Activated T-helper 1 cell treated with anti-CD3 and anti-CD28 coated beads, Interleukin-12 subunit alpha, Interleukin-12 subunit beta, Interleukin-2, Interleukin-4 antibody, amounts not matched to agents 30 ng/mL and 10 ng/mL and 1 ng/mL, durations not matched to agents 14 hours and 24 hours and 36 hours (primary cell): ENCODE measurements around the gene CHD3. TPM values are rescaled to one million over a fixed set of nuclear protein-coding genes. Genes with fewer than 3 reads are reported as not detected.

Source experiments
- DNase-seq: peaks from one replicate; pipeline ENCODE4 v3.0.0; 2021; ENCODE audit warnings: low spot score
- H3K27ac Mint-ChIP-seq: one replicate; pipeline ENCODE4 v1.8.0; 2021; ENCODE audit warnings: mild to moderate bottlenecking, mixed read lengths
- H3K27me3 Mint-ChIP-seq: one replicate; pipeline ENCODE4 v1.8.0; 2022; ENCODE audit warnings: mild to moderate bottlenecking, moderate library complexity, mixed read lengths; ENCODE audit not compliant: insufficient read depth
- H3K36me3 Mint-ChIP-seq: one replicate; pipeline ENCODE4 v1.8.0; 2021; ENCODE audit warnings: low read depth, mixed read lengths
- H3K4me1 Mint-ChIP-seq: one replicate; pipeline ENCODE4 v1.8.0; 2021; ENCODE audit warnings: low read depth, mixed read lengths
- H3K4me3 Mint-ChIP-seq: one replicate; pipeline ENCODE4 v1.8.0; 2021; ENCODE audit warnings: mild to moderate bottlenecking, moderate library complexity, mixed read lengths
- H3K9me3 Mint-ChIP-seq: one replicate; pipeline ENCODE4 v1.8.0; 2021; ENCODE audit warnings: mixed read lengths
- intact Hi-C: fragments of 100-400 bp; cut with micrococcal nuclease; formaldehyde crosslinking; loops from one replicate; pipeline ENCODE4 v1.15.1; 2024
- total RNA-seq: library from RNA; stranded (reverse); gene quantifications from 2 replicates; pipeline ENCODE4 v1.2.3, GENCODE V29; 2022

Gene CHD3
- total RNA-seq, 1 donor from 2014 or later: 125 TPM

GRCh38 chr17:7844292-7845154 is 44.1 kb upstream of the CHD3 start:
- Mint-ChIP-seq H3K36me3 (peaks cover 21% of the 10 kb centered on the region), H3K4me1 (peaks cover 37% of the 10 kb centered on the region)

GRCh38 chr17:7845359-7846062 is 43.1 kb upstream of the CHD3 start:
- peaks cover 29% of the 10 kb centered on the region for H3K36me3 Mint-ChIP-seq
- H3K27me3 Mint-ChIP-seq: no peaks in the 10 kb centered on the region
- intact Hi-C loops: no loop called here
- DNase-seq: no peak
- peaks cover 35% of the 10 kb centered on the region for H3K4me1 Mint-ChIP-seq
- peak overlapping the region; percentile 89 for H3K4me3 Mint-ChIP-seq
- peak overlapping the region; percentile 59 for H3K27ac Mint-ChIP-seq
- H3K9me3 Mint-ChIP-seq: no peaks in the 10 kb centered on the region

More at GRCh38 chr17:7844292-7845154, 44.1 kb upstream of the CHD3 start:
- peak overlapping the region; percentile 96 for H3K27ac Mint-ChIP-seq
- intact Hi-C loops: loop anchor here (1.0 to 5.0 kb wide), 7 partner anchors 9 to 537 kb away; partner anchors contain the start of genes EIF5A, HES7, NAA38 and TMEM256
- no peaks in the 10 kb centered on the region for H3K27me3 Mint-ChIP-seq
- no peaks in the 10 kb centered on the region for H3K9me3 Mint-ChIP-seq
- DNase-seq: peak; percentile 87
- peak overlapping the region; percentile 89 for H3K4me3 Mint-ChIP-seq

GRCh38 chr17:7846063-7846735 is 42.4 kb upstream of the CHD3 start:
- Mint-ChIP-seq H3K27me3 (no peaks in the 10 kb centered on the region), H3K36me3 (peaks cover 33% of the 10 kb centered on the region), H3K27ac (no peak overlapping the region), H3K4me3 (peak overlapping the region; percentile 89), H3K4me1 (peaks cover 33% of the 10 kb centered on the region), H3K9me3 (no peaks in the 10 kb centered on the region)
- intact Hi-C loops: no loop called here
- no peak for DNase-seq

GRCh38 chr17:7846765-7847661 is 41.6 kb upstream of the CHD3 start:
- Mint-ChIP-seq H3K36me3 (peaks cover 41% of the 10 kb centered on the region), H3K27me3 (no peaks in the 10 kb centered on the region), H3K9me3 (no peaks in the 10 kb centered on the region), H3K27ac (no peak overlapping the region), H3K4me1 (peaks cover 31% of the 10 kb centered on the region), H3K4me3 (peak overlapping the region; percentile 89)
- DNase-seq: no peak
- intact Hi-C loops: no loop called here

GRCh38 chr17:7848131-7848579 is 40.4 kb upstream of the CHD3 start:
- no peak for DNase-seq
- peaks cover 22% of the 10 kb centered on the region for H3K4me1 Mint-ChIP-seq
- intact Hi-C loops: no loop called here
- H3K27ac Mint-ChIP-seq: no peak overlapping the region
- no peaks in the 10 kb centered on the region for H3K27me3 Mint-ChIP-seq
- H3K36me3 Mint-ChIP-seq: peaks cover 44% of the 10 kb centered on the region
- H3K4me3 Mint-ChIP-seq: peak overlapping the region; percentile 47
- no peaks in the 10 kb centered on the region for H3K9me3 Mint-ChIP-seq

GRCh38 chr17:7848739-7849129 is 39.9 kb upstream of the CHD3 start:
- Mint-ChIP-seq H3K36me3 (peaks cover 46% of the 10 kb centered on the region), H3K4me1 (peaks cover 20% of the 10 kb centered on the region), H3K4me3 (no peak overlapping the region), H3K27me3 (no peaks in the 10 kb centered on the region), H3K9me3 (no peaks in the 10 kb centered on the region), H3K27ac (no peak overlapping the region)
- no peak for DNase-seq
- intact Hi-C loops: no loop called here

GRCh38 chr17:7849130-7849750 is 39.3 kb upstream of the CHD3 start:
- Mint-ChIP-seq H3K27me3 (no peaks in the 10 kb centered on the region), H3K4me3 (peak overlapping the region; percentile 65), H3K9me3 (no peaks in the 10 kb centered on the region), H3K36me3 (peaks cover 46% of the 10 kb centered on the region), H3K27ac (no peak overlapping the region), H3K4me1 (peaks cover 20% of the 10 kb centered on the region)
- intact Hi-C loops: no loop called here
- DNase-seq: no peak

GRCh38 chr17:7849751-7850504 is 38.7 kb upstream of the CHD3 start:
- H3K27ac Mint-ChIP-seq: no peak overlapping the region
- H3K4me1 Mint-ChIP-seq: peaks cover 20% of the 10 kb centered on the region

GRCh38 chr17:7850701-7851437 is 37.7 kb upstream of the CHD3 start:
- Mint-ChIP-seq H3K4me3 (peak overlapping the region; percentile 65), H3K4me1 (peaks cover 20% of the 10 kb centered on the region), H3K9me3 (no peaks in the 10 kb centered on the region), H3K27me3 (no peaks in the 10 kb centered on the region), H3K27ac (peak overlapping the region; percentile 23), H3K36me3 (peaks cover 46% of the 10 kb centered on the region)
- intact Hi-C loops: loop anchor here (1.0 to 10.0 kb wide), 5 partner anchors 8 to 836 kb away; partner anchors contain the start of genes KDM6B and RNASEK
- no peak for DNase-seq

More at GRCh38 chr17:7849751-7850504, 38.7 kb upstream of the CHD3 start:
- no peaks in the 10 kb centered on the region for H3K9me3 Mint-ChIP-seq
- H3K4me3 Mint-ChIP-seq: peak overlapping the region; percentile 65
- peaks cover 45% of the 10 kb centered on the region for H3K36me3 Mint-ChIP-seq
- DNase-seq: no peak
- intact Hi-C loops: loop anchor here (10.0 kb wide), 1 partner anchor 835 kb away; the partner anchor contains the start of gene RNASEK
- no peaks in the 10 kb centered on the region for H3K27me3 Mint-ChIP-seq

- no peaks in the 10 kb centered on the region for H3K9me3 Mint-ChIP-seq
- H3K4me3 Mint-ChIP-seq: peak overlapping the region; percentile 65
- peak overlapping the region; percentile 34 for H3K27ac Mint-ChIP-seq
- peaks cover 16% of the 10 kb centered on the region for H3K4me1 Mint-ChIP-seq
- intact Hi-C loops: loop anchor here (1.0 to 10.0 kb wide), 5 partner anchors 8 to 837 kb away; partner anchors contain the start of genes KDM6B and RNASEK
- no peaks in the 10 kb centered on the region for H3K27me3 Mint-ChIP-seq
- peak; percentile 91 for DNase-seq
- peaks cover 47% of the 10 kb centered on the region for H3K36me3 Mint-ChIP-seq
Measured at GRCh38 chr17:7851438-7852261, 36.9 kb upstream of the CHD3 start.
